HEK293 (cell line): Measurements from ENCODE around the gene PGC.
A peak's percentile ranks its signal among the peaks of the same experiment; 100 is the strongest.

Source experiments
- CTCF ChIA-PET: fragments of 350-600 bp; formaldehyde crosslinking; extraction: SDS; loops from one replicate; lab custom pipeline; 2021; ENCODE audit warnings: antibody characterized with exemption; lab: Yijun Ruan, JAX
- POLR2A ChIA-PET: fragments of 300-600 bp; formaldehyde crosslinking; extraction: SDS; loops from one replicate; lab custom pipeline; 2020; ENCODE audit warnings: antibody characterized with exemption, inconsistent platforms; lab: Yijun Ruan, JAX
- H3K27ac ChIP-seq: fragments of 200-500 bp; sonication (Bioruptor generic); 2 replicates; pipeline ENCODE4 v1.5.1; 2014; ENCODE audit warnings: low read depth, low read length, control low read depth, inconsistent platforms; ENCODE audit errors: extremely low read depth
- H3K36me3 ChIP-seq, 2 experiments: fragments of 200-500 bp in 1 of 2; sonication (Bioruptor generic) in 1 of 2; 1 replicate in 1 of 2; 2 replicates in 1 of 2; pipeline ENCODE4 v1.5.1; 2014 to 2017; ENCODE audit warnings: inconsistent platforms in 2 of 2, low read length in 2 of 2; ENCODE audit not compliant: control insufficient read depth in 2 of 2, insufficient read depth in 1 of 2
- H3K4me1 ChIP-seq: fragments of 200-500 bp; sonication (Bioruptor generic); 2 replicates; pipeline ENCODE4 v1.5.1; 2014; ENCODE audit warnings: mild to moderate bottlenecking, low read length, inconsistent platforms; ENCODE audit not compliant: control insufficient read depth, insufficient read depth
- H3K4me3 ChIP-seq: 2 replicates; pipeline ENCODE4 v1.5.1; 2011; ENCODE audit warnings: low read depth, mild to moderate bottlenecking, control low read depth, low read length, moderate library complexity
- H3K9me3 ChIP-seq: fragments of 200-500 bp; sonication (Bioruptor generic); 2 replicates; pipeline ENCODE4 v1.5.1; 2014; ENCODE audit warnings: low read depth, low read length, inconsistent platforms; ENCODE audit not compliant: control insufficient read depth, insufficient read depth
- AEBP2 ChIP-seq: fragments of 450-650 bp; formaldehyde crosslinking; IDR thresholded peaks from 2 replicates; pipeline ENCODE4 v1.5.1; 2016; ENCODE audit warnings: missing biosample characterization, missing genetic modification characterization, borderline replicate concordance
- BCL11A ChIP-seq: fragments of 450-650 bp; formaldehyde crosslinking; IDR thresholded peaks from 2 replicates; pipeline ENCODE4 v1.5.1; 2016; ENCODE audit warnings: low read depth, missing biosample characterization, missing genetic modification characterization
- EGR2 ChIP-seq: fragments of 450-650 bp; formaldehyde crosslinking; IDR thresholded peaks from 2 replicates; pipeline ENCODE4 v1.5.1; 2016; ENCODE audit warnings: low read depth, missing biosample characterization, missing genetic modification characterization
- GLI4 ChIP-seq: fragments of 450-650 bp; formaldehyde crosslinking; IDR thresholded peaks from 2 replicates; pipeline ENCODE4 v1.5.1; 2016; ENCODE audit warnings: missing biosample characterization, missing genetic modification characterization
- HOXC10 ChIP-seq: sonication (generic); formaldehyde crosslinking; IDR thresholded peaks from 2 replicates; pipeline ENCODE4 v1.8.1; 2023; ENCODE audit warnings: mild to moderate bottlenecking, missing genetic modification reagents
- KLF8 ChIP-seq: fragments of 450-650 bp; formaldehyde crosslinking; IDR thresholded peaks from 2 replicates; pipeline ENCODE4 v1.5.1; 2016; ENCODE audit warnings: missing biosample characterization, missing genetic modification characterization
- OSR2 ChIP-seq: fragments of 450-650 bp; formaldehyde crosslinking; IDR thresholded peaks from 2 replicates; pipeline ENCODE4 v1.5.1; 2016; ENCODE audit warnings: missing biosample characterization, missing genetic modification characterization
- OVOL3 ChIP-seq: fragments of 450-650 bp; formaldehyde crosslinking; IDR thresholded peaks from 2 replicates; pipeline ENCODE4 v1.5.1; 2016; ENCODE audit warnings: missing biosample characterization, missing genetic modification characterization
- RBAK ChIP-seq: fragments of 450-650 bp; formaldehyde crosslinking; IDR thresholded peaks from 2 replicates; pipeline ENCODE4 v1.5.1; 2016; ENCODE audit warnings: missing biosample characterization, missing genetic modification characterization
- ZBTB20 ChIP-seq: fragments of 450-650 bp; formaldehyde crosslinking; IDR thresholded peaks from 2 replicates; pipeline ENCODE4 v1.5.1; 2016; ENCODE audit warnings: missing biosample characterization, missing genetic modification characterization
- ZFP41 ChIP-seq: fragments of 450-650 bp; formaldehyde crosslinking; IDR thresholded peaks from 2 replicates; pipeline ENCODE4 v1.5.1; 2016; ENCODE audit warnings: missing biosample characterization, missing genetic modification characterization, borderline replicate concordance
- ZNF155 ChIP-seq: fragments of 450-650 bp; formaldehyde crosslinking; IDR thresholded peaks from 2 replicates; pipeline ENCODE4 v1.5.1; 2016; ENCODE audit warnings: missing biosample characterization, missing genetic modification characterization
- ZNF157 ChIP-seq: fragments of 450-650 bp; formaldehyde crosslinking; IDR thresholded peaks from 2 replicates; pipeline ENCODE4 v1.5.1; 2016; ENCODE audit warnings: missing biosample characterization, missing genetic modification characterization
- ZNF19 ChIP-seq: fragments of 450-650 bp; formaldehyde crosslinking; IDR thresholded peaks from 2 replicates; pipeline ENCODE4; 2016; ENCODE audit warnings: missing biosample characterization, missing genetic modification characterization, low read depth
- ZNF37A ChIP-seq: fragments of 450-650 bp; IDR thresholded peaks from 2 replicates; pipeline ENCODE4 v1.5.1; 2018; ENCODE audit warnings: missing biosample characterization, missing genetic modification characterization
- ZNF549 ChIP-seq: fragments of 450-650 bp; IDR thresholded peaks from 2 replicates; pipeline ENCODE4 v1.5.1; 2018; ENCODE audit warnings: missing biosample characterization, missing genetic modification characterization, mild to moderate bottlenecking, inconsistent platforms, moderate library complexity
- ZNF623 ChIP-seq: fragments of 450-650 bp; formaldehyde crosslinking; IDR thresholded peaks from 2 replicates; pipeline ENCODE4 v1.5.1; 2016; ENCODE audit warnings: missing biosample characterization, missing genetic modification characterization
- ZNF654 ChIP-seq: fragments of 450-650 bp; formaldehyde crosslinking; IDR thresholded peaks from 2 replicates; pipeline ENCODE4 v1.5.1; 2016; ENCODE audit warnings: low read depth, missing biosample characterization, missing genetic modification characterization
- ZNF747 ChIP-seq: fragments of 450-650 bp; formaldehyde crosslinking; IDR thresholded peaks from 2 replicates; pipeline ENCODE4 v1.5.1; 2016; ENCODE audit warnings: missing biosample characterization, missing genetic modification characterization
- ZNF785 ChIP-seq: fragments of 450-650 bp; formaldehyde crosslinking; IDR thresholded peaks from 2 replicates; pipeline ENCODE4 v1.5.1; 2016; ENCODE audit warnings: missing biosample characterization, missing genetic modification characterization
- TF ChIP-seq, protein P1 (sequence below): fragments of 450-650 bp; IDR thresholded peaks from 2 replicates; pipeline ENCODE4 v1.5.1; 2018; ENCODE audit warnings: missing biosample characterization, mild to moderate bottlenecking, missing genetic modification characterization
- TF ChIP-seq, protein P2 (sequence below): fragments of 450-650 bp; formaldehyde crosslinking; IDR thresholded peaks from 2 replicates; pipeline ENCODE4 v1.5.1; 2016; ENCODE audit warnings: missing biosample characterization, missing genetic modification characterization
- TF ChIP-seq, protein P3 (sequence below): fragments of 450-650 bp; formaldehyde crosslinking; IDR thresholded peaks from 2 replicates; pipeline ENCODE4 v1.5.1; 2016; ENCODE audit warnings: missing biosample characterization, missing genetic modification characterization

The PGC gene

DNA sequence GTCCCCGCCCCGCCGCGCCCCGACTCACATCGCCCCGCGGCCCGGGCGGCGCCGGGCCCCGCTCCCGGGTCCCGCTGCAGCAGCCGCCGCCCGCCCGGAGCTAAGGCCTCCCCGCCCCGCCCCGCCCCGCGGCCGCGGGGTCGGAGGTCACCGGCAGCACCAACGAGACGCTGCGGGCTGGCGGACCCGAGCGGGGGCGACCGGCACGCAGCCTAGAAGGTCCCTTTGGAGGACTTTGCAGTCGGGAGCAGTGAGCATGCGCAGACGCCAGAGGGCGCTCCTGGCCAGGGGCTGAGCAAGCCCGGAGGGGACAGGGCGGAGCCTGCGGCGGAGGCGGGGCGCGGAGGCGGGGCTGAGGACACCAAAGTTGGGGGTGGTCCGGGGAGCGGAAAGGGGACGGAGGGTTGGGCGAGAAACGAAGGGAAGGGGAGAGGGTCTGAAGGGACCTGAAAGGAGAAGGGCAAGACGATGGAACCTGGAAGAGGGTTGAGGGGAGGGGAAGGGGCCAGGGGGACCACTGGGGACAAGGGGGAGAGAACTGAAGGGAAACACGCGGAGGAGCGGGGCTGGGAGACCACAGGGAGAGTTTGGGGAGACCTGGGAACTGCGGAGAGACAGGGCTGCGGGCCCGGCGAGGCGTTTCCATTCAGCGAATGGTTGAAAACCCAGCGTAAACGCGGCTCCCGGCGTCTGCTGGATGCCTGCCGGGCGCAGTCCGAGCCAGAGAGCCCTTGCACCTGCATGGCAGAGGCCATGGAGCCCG is 32.8 kb upstream of the PGC start, which contains the start of gene FRS3 (continued):
- TF ChIP-seq ZNF549, result no peak
- peak; percentile 81 for TF ChIP-seq ZNF654 (tag by site-specific recombination)
- TF ChIP-seq RBAK (tag by site-specific recombination), result no peak
- TF ChIP-seq ZNF155, result no peak
- TF ChIP-seq BCL11A, result peak; percentile 52; the same call in 1 of the 2 replicates
- TF ChIP-seq ZNF19 (tag by site-specific recombination), result no peak
- TF ChIP-seq ZNF785 (tag by site-specific recombination), result no peak
- peak; percentile 85 for TF ChIP-seq EGR2 (tag by site-specific recombination)
- peak; percentile 97 for TF ChIP-seq KLF8 (tag by site-specific recombination)
- TF ChIP-seq, protein P1, sequence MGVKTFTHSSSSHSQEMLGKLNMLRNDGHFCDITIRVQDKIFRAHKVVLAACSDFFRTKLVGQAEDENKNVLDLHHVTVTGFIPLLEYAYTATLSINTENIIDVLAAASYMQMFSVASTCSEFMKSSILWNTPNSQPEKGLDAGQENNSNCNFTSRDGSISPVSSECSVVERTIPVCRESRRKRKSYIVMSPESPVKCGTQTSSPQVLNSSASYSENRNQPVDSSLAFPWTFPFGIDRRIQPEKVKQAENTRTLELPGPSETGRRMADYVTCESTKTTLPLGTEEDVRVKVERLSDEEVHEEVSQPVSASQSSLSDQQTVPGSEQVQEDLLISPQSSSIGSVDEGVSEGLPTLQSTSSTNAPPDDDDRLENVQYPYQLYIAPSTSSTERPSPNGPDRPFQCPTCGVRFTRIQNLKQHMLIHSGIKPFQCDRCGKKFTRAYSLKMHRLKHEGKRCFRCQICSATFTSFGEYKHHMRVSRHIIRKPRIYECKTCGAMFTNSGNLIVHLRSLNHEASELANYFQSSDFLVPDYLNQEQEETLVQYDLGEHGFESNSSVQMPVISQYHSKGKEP (tag by site-specific recombination), result peak; percentile 77
- no peak for TF ChIP-seq ZNF157 (tag by site-specific recombination)
- TF ChIP-seq ZFP41 (tag by site-specific recombination), result no peak
- TF ChIP-seq OVOL3 (tag by site-specific recombination), result no peak
- no peak for TF ChIP-seq ZNF623 (tag by site-specific recombination)
- TF ChIP-seq, protein P2, sequence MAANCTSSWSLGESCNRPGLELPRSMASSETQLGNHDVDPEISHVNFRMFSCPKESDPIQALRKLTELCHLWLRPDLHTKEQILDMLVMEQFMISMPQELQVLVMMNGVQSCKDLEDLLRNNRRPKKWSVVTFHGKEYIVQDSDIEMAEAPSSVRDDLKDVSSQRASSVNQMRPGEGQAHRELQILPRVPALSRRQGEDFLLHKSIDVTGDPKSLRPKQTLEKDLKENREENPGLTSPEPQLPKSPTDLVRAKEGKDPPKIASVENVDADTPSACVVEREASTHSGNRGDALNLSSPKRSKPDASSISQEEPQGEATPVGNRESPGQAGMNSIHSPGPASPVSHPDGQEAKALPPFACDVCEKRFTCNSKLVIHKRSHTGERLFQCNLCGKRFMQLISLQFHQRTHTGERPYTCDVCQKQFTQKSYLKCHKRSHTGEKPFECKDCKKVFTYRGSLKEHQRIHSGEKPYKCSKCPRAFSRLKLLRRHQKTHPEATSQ (tag by site-specific recombination), result 0 out of 2 replicates have a peak, but pooled peaks have one; percentile 52
- 0 out of 2 replicates have a peak, but pooled peaks have one; percentile 17 for TF ChIP-seq GLI4 (tag by site-specific recombination)
- TF ChIP-seq OSR2 (tag by site-specific recombination), result no peak
- no peak for TF ChIP-seq AEBP2 (tag by site-specific recombination)
- TF ChIP-seq ZNF37A (tag by site-specific recombination), result no peak

DNA sequence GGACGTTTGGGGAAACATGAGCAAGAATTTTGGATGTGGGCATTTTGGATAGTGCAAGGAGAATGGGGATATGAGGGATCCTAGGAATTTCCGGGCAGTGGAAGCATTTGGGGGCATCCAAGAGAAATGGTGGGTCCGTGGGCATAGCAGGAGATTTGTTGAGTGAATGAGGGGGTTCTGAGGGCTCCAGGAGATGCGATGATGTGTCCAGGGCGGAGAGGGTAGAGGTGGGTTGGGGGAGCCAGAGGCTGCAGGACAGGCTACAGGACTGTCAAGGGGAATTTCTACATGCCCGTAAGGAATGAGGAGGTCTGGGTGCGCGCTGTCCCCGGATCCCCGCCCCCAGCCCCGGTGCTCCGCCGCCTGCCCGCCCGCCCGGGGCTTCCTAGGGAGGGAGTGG is 32.1 kb upstream of the PGC start:
- POLR2A ChIA-PET, result interaction anchor here (1.0 kb wide), 1 partner anchor 45 kb away, joined by 6 read pairs; no protein-coding TSS in a partner anchor
- CTCF ChIA-PET, result interaction anchor here (0.9 to 10.9 kb wide), 2 partner anchors 46 to 265 kb away, joined by 3 to 192 read pairs; no protein-coding TSS in a partner anchor
- peak overlapping the region; percentile 59 for H3K4me3 ChIP-seq
- TF ChIP-seq HOXC10 (0 out of 2 replicates have a peak, but pooled peaks have one; percentile 34), ZNF785 (tag by site-specific recombination) (no peak), EGR2 (tag by site-specific recombination) (0 out of 2 replicates have a peak, but pooled peaks have one; percentile 12), ZBTB20 (tag by site-specific recombination) (peak; percentile 29; the same call in 1 of the 2 replicates), ZNF747 (tag by site-specific recombination) (no peak)
- TF ChIP-seq, protein P3, sequence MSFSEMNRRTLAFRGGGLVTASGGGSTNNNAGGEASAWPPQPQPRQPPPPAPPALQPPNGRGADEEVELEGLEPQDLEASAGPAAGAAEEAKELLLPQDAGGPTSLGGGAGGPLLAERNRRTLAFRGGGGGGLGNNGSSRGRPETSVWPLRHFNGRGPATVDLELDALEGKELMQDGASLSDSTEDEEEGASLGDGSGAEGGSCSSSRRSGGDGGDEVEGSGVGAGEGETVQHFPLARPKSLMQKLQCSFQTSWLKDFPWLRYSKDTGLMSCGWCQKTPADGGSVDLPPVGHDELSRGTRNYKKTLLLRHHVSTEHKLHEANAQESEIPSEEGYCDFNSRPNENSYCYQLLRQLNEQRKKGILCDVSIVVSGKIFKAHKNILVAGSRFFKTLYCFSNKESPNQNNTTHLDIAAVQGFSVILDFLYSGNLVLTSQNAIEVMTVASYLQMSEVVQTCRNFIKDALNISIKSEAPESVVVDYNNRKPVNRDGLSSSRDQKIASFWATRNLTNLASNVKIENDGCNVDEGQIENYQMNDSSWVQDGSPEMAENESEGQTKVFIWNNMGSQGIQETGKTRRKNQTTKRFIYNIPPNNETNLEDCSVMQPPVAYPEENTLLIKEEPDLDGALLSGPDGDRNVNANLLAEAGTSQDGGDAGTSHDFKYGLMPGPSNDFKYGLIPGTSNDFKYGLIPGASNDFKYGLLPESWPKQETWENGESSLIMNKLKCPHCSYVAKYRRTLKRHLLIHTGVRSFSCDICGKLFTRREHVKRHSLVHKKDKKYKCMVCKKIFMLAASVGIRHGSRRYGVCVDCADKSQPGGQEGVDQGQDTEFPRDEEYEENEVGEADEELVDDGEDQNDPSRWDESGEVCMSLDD (tag by site-specific recombination), result peak; percentile 60; the same call in 1 of the 2 replicates
- peaks cover 6% of the 10 kb centered on the region for H3K4me1 ChIP-seq
- no peak overlapping the region; the same call in 1 of the 2 replicates for H3K27ac ChIP-seq
- H3K36me3 ChIP-seq, result peaks cover 4 to 27% of the 10 kb centered on the region in 2 experiments; a peak in 1 of 3 replicates
- no peaks in the 10 kb centered on the region for H3K9me3 ChIP-seq
